ENCODE measurements around the gene DPH7. TPM values are rescaled to one million over a fixed set of nuclear protein-coding genes. Genes with fewer than 3 reads are reported as not detected.
"Not testable (repeated sequence)": the region's sequence is repeated elsewhere in the genome, so short reads cannot be mapped to it uniquely, and the experiment has no call there.

Gene DPH7
- total RNA-seq, 1 experiment from 2014 or later, result 58.4 TPM

DNA sequence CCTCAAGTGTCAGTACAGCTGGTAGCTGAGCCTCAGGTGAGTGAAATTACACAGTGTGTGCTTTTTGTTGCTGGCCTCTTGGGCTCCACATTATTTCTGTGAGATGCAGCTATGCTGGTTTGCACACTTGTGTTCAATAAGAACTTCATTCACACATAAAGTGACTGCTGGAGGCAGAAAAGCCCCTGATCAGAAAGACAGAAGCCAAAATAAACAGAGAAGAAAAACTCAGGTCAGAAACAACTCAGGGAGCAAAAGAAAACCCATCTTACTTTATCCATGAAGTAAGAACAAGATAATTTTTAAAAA lies 43.7 kb downstream of the DPH7 start:
- CTCF ChIA-PET, result interaction anchor here (0.6 to 1.2 kb wide), 13 partner anchors 9 to 382 kb away, joined by 3 to 33 read pairs (median 3); partner anchors contain the start of genes DPH7, EXD3, MRPL41 and NSMF
- no peak for TF ChIP-seq CTCF (IDR thresholded peaks at IDR 0.05; ENCODE audit: insufficient read depth in 1 of 2, low read depth in 1 of 2, low read length in 1 of 2, severe bottlenecking in 1 of 2, unreplicated experiment in 1 of 2)
- Mint-ChIP-seq H3K27me3 (ENCODE audit: insufficient read depth, unreplicated experiment) (no peaks in the 10 kb centered on the region), H3K9me3 (ENCODE audit: unreplicated experiment) (no peaks in the 10 kb centered on the region), H3K36me3 (ENCODE audit: insufficient read depth, unreplicated experiment) (peaks cover 12% of the 10 kb centered on the region), H3K4me3 (ENCODE audit: unreplicated experiment) (no peak overlapping the region), H3K27ac (ENCODE audit: unreplicated experiment) (peak overlapping the region; percentile 45), H3K4me1 (ENCODE audit: low read depth, unreplicated experiment) (peaks cover 7% of the 10 kb centered on the region)
- H3K27me3 ChIP-seq (replicated peaks; ENCODE audit: control insufficient read depth, insufficient read depth, low read length), result no peaks in the 10 kb centered on the region
- no TSS peak for BruUV-seq (replicated peaks)
- H3K4me1 ChIP-seq, result peaks cover 7% of the 10 kb centered on the region; the same call in 1 of the 2 replicates
- intact Hi-C loops (cut with micrococcal nuclease; ENCODE audit: unreplicated experiment), result loop anchor here (1.0 to 10.0 kb wide), 2 partner anchors 16 to 240 kb away; partner anchors contain the start of gene MRPL41
- no peaks in the 10 kb centered on the region for H3K9me3 ChIP-seq
- no peaks in the 10 kb centered on the region for H3K36me3 ChIP-seq (ENCODE audit: control insufficient read depth, insufficient read depth, low read length)
- no peak for DNase-seq
- H3K4me3 ChIP-seq (ENCODE audit: low read depth, low read length), result no peak overlapping the region
- POLR2A ChIA-PET, result interaction anchor here (0.5 to 0.7 kb wide), 4 partner anchors 16 to 372 kb away, joined by 3 read pairs; no protein-coding TSS in a partner anchor

GRCh38 chr9:137534256-137535119 lies 44.2 kb downstream of the DPH7 start:
- no peaks in the 10 kb centered on the region for H3K9me3 Mint-ChIP-seq (ENCODE audit: unreplicated experiment)
- H3K4me3 ChIP-seq (ENCODE audit: low read depth, low read length), result no peak overlapping the region
- no peaks in the 10 kb centered on the region for H3K36me3 ChIP-seq (ENCODE audit: control insufficient read depth, insufficient read depth, low read length)
- H3K9me3 ChIP-seq, result no peaks in the 10 kb centered on the region
- peak overlapping the region; percentile 52 for H3K4me3 Mint-ChIP-seq (ENCODE audit: unreplicated experiment)
- intact Hi-C loops (cut with micrococcal nuclease; ENCODE audit: unreplicated experiment), result loop anchor here (1.0 to 10.0 kb wide), 3 partner anchors 17 to 240 kb away; partner anchors contain the start of genes DPH7 and MRPL41
- DNase-seq, result peak; percentile 72 to 77
- peak overlapping the region; percentile 45 for H3K27ac Mint-ChIP-seq (ENCODE audit: unreplicated experiment)
- CTCF ChIA-PET, result interaction anchor here (0.6 to 1.2 kb wide), 13 partner anchors 8 to 383 kb away, joined by 3 to 33 read pairs (median 3); partner anchors contain the start of genes DPH7, EXD3, MRPL41 and NSMF
- peaks cover 7% of the 10 kb centered on the region for H3K4me1 Mint-ChIP-seq (ENCODE audit: low read depth, unreplicated experiment)
- TF ChIP-seq CTCF (IDR thresholded peaks at IDR 0.05; ENCODE audit: insufficient read depth in 1 of 2, low read depth in 1 of 2, low read length in 1 of 2, severe bottlenecking in 1 of 2, unreplicated experiment in 1 of 2), result peak; percentile 60 to 75
- POLR2A ChIA-PET, result interaction anchor here (0.5 to 0.7 kb wide), 4 partner anchors 16 to 372 kb away, joined by 3 read pairs; no protein-coding TSS in a partner anchor
- BruUV-seq (replicated peaks), result no TSS peak
- H3K27me3 ChIP-seq (replicated peaks; ENCODE audit: control insufficient read depth, insufficient read depth, low read length), result no peaks in the 10 kb centered on the region
- peaks cover 7% of the 10 kb centered on the region; the same call in 1 of the 2 replicates for H3K4me1 ChIP-seq
- H3K27me3 Mint-ChIP-seq (ENCODE audit: insufficient read depth, unreplicated experiment), result no peaks in the 10 kb centered on the region
- peaks cover 12% of the 10 kb centered on the region for H3K36me3 Mint-ChIP-seq (ENCODE audit: insufficient read depth, unreplicated experiment)

DNA sequence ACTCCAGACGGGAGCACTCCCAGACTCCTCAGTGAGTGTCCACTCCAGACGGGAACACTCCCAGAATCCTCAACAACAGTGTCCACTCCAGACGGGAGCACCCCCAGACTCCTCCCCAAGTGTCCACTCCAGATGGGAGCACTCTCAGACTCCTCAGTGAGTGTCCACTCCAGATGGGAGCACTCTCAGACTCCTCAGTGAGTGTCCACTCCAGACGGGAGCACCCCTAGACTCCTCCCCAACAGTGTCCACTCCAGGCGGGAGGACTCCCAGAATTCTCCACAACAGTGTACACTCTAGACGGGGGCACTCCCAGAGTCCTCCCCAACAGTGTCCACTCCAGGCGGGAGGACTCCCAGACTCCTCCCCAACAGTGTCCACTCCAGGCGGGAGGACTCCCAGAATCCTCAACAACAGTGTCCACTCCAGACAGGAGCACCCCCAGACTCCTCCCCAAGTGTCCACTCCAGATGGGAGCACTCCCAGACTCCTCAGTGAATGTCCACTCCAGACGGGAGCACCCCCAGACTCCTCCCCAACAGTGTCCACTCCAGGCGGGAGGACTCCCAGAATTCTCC lies 45.7 kb downstream of the DPH7 start:
- H3K27me3 Mint-ChIP-seq (ENCODE audit: insufficient read depth, unreplicated experiment); H3K27ac Mint-ChIP-seq (ENCODE audit: unreplicated experiment); H3K4me1 ChIP-seq; H3K4me1 Mint-ChIP-seq (ENCODE audit: low read depth, unreplicated experiment); H3K4me3 Mint-ChIP-seq (ENCODE audit: unreplicated experiment); POLR2A ChIA-PET; DNase-seq; H3K9me3 ChIP-seq; H3K9me3 Mint-ChIP-seq (ENCODE audit: unreplicated experiment); BruUV-seq (replicated peaks); H3K4me3 ChIP-seq (ENCODE audit: low read depth, low read length); H3K27me3 ChIP-seq (replicated peaks; ENCODE audit: control insufficient read depth, insufficient read depth, low read length); H3K36me3 ChIP-seq (ENCODE audit: control insufficient read depth, insufficient read depth, low read length); CTCF ChIA-PET: not testable (repeated sequence)
- intact Hi-C loops (cut with micrococcal nuclease; ENCODE audit: unreplicated experiment), result loop anchor here (10.0 kb wide), 1 partner anchor 238 kb away; no protein-coding TSS in a partner anchor
- H3K36me3 Mint-ChIP-seq (ENCODE audit: insufficient read depth, unreplicated experiment), result peaks cover 12% of the 10 kb centered on the region
